SK-N-SH (cell line): Measurements from ENCODE around the gene CLASP2. TPM values are rescaled to one million over a fixed set of nuclear protein-coding genes. Genes with fewer than 3 reads are reported as not detected.

Source experiments
- CTCF ChIA-PET: fragments of 300-600, 350-600 bp; formaldehyde crosslinking; extraction: SDS; loops from one replicate; lab custom pipeline; 2021; lab: Yijun Ruan, JAX
- POLR2A ChIA-PET: fragments of 350-600 bp; sonication (Branson Sonifier 250); formaldehyde crosslinking; extraction: SDS; loops from one replicate; lab custom pipeline; 2020; ENCODE audit warnings: antibody characterized with exemption, inconsistent platforms; lab: Yijun Ruan, JAX
- DNase-seq: peaks from one replicate; pipeline ENCODE4 v3.0.0; 2012
- H2AFZ ChIP-seq: fragments of 200-600 bp; sonication (generic); 2 replicates; pipeline ENCODE4 v1.8.1; 2016; ENCODE audit warnings: antibody characterized with exemption, mild to moderate bottlenecking, low read depth
- H3F3A ChIP-seq: fragments of 200-600 bp; sonication (generic); replicated peaks from 2 replicates; pipeline ENCODE3; 2016; ENCODE audit warnings: antibody characterized with exemption, mild to moderate bottlenecking; ENCODE audit not compliant: insufficient read depth
- H3K27ac ChIP-seq, 2 experiments: fragments of 200-500 bp in 1 of 2; fragments of 200-600 bp in 1 of 2; sonication (Bioruptor generic) in 1 of 2; sonication (generic), shearing (Covaris generic) in 1 of 2; 2 replicates each; pipeline versions ENCODE4 v1.5.1 to v1.6.1; 2014 to 2016; ENCODE audit warnings: low read depth in 2 of 2, inconsistent platforms in 1 of 2, low read length in 1 of 2, mild to moderate bottlenecking in 1 of 2, mixed read lengths in 1 of 2
- H3K27me3 ChIP-seq: fragments of 200-600 bp; sonication (generic), shearing (Covaris generic); 2 replicates; pipeline ENCODE4 v1.6.1; 2016; ENCODE audit warnings: mixed run types; ENCODE audit not compliant: insufficient read depth
- H3K36me3 ChIP-seq, 2 experiments: fragments of 200-500 bp in 1 of 2; fragments of 200-600 bp in 1 of 2; sonication (Bioruptor generic) in 1 of 2; sonication (generic) in 1 of 2; replicated peaks in 1 of 2; 2 replicates each; pipeline versions ENCODE3 to v1.5.1; 2014 to 2016; ENCODE audit warnings: low read length in 1 of 2, mild to moderate bottlenecking in 1 of 2; ENCODE audit not compliant: insufficient read depth in 2 of 2, control insufficient read depth in 1 of 2
- H3K4me1 ChIP-seq, 2 experiments: fragments of 200-500 bp in 1 of 2; fragments of 200-600 bp in 1 of 2; sonication (Bioruptor generic) in 1 of 2; sonication (generic), shearing (Covaris generic) in 1 of 2; 2 replicates each; pipeline versions ENCODE4 v1.5.1 to v1.6.1; 2014 to 2016; ENCODE audit warnings: low read depth in 1 of 2, low read length in 1 of 2, mixed run types in 1 of 2; ENCODE audit not compliant: insufficient read depth in 2 of 2, control insufficient read depth in 1 of 2
- H3K4me2 ChIP-seq: fragments of 200-600 bp; sonication (generic), shearing (Covaris generic); 2 replicates; pipeline ENCODE4 v1.6.1; 2017; ENCODE audit warnings: mixed run types
- H3K4me3 ChIP-seq, 2 experiments: fragments of 200-500 bp in 1 of 2; fragments of 200-600 bp in 1 of 2; sonication (Bioruptor generic) in 1 of 2; sonication (generic), shearing (Covaris generic) in 1 of 2; 2 replicates each; pipeline versions ENCODE4 v1.5.1 to v1.8.1; 2014 to 2016; ENCODE audit warnings: low read depth in 2 of 2, inconsistent platforms in 1 of 2, low read length in 1 of 2, mild to moderate bottlenecking in 1 of 2, mixed read lengths in 1 of 2, moderate library complexity in 1 of 2
- H3K79me2 ChIP-seq: fragments of 200-600 bp; sonication (generic); 2 replicates; pipeline ENCODE4 v1.8.1; 2017; ENCODE audit warnings: mild to moderate bottlenecking; ENCODE audit not compliant: insufficient read depth
- H3K9ac ChIP-seq: fragments of 200-600 bp; sonication (generic); 2 replicates; pipeline ENCODE4 v1.6.1; 2017; ENCODE audit warnings: mixed run types
- H3K9me2 ChIP-seq: fragments of 200-600 bp; sonication (generic); 2 replicates; pipeline ENCODE4 v1.6.1; 2017; ENCODE audit warnings: mixed run types
- H3K9me3 ChIP-seq: fragments of 200-600 bp; sonication (generic); 2 replicates; pipeline ENCODE4 v1.6.1; 2017; ENCODE audit warnings: mixed run types, mild to moderate bottlenecking, moderate library complexity
- H4K20me1 ChIP-seq: fragments of 200-600 bp; sonication (generic); 2 replicates; pipeline ENCODE4 v1.6.1; 2017; ENCODE audit warnings: mild to moderate bottlenecking, mixed run types; ENCODE audit not compliant: insufficient read depth
- CHD2 ChIP-seq: fragments of 150-350 bp; IDR thresholded peaks from 2 replicates; pipeline ENCODE4 v1.6.1; 2018; ENCODE audit warnings: low read length; ENCODE audit not compliant: partially characterized antibody
- CTCF ChIP-seq: fragments of 200-600 bp; sonication (generic); IDR thresholded peaks from 2 replicates; pipeline ENCODE4 v1.6.1; 2017; ENCODE audit warnings: antibody characterized with exemption, mild to moderate bottlenecking, moderate library complexity
- GABPA ChIP-seq: IDR thresholded peaks from 2 replicates; pipeline ENCODE4 v1.4.0; 2012; ENCODE audit warnings: low read depth, mild to moderate bottlenecking
- GATA2 ChIP-seq: sonication (generic); formaldehyde crosslinking; IDR thresholded peaks from 2 replicates; pipeline ENCODE4 v1.5.0; 2020; ENCODE audit warnings: mild to moderate bottlenecking, missing genetic modification reagents
- NRF1 ChIP-seq: IDR thresholded peaks from 2 replicates; pipeline ENCODE4 v1.6.1; 2012; ENCODE audit warnings: low read depth, mild to moderate bottlenecking, low read length
- POLR2AphosphoS5 ChIP-seq: IDR thresholded peaks from 2 replicates; pipeline ENCODE4 v1.6.1; 2012; ENCODE audit warnings: low read depth, low read length
- RAD21 ChIP-seq: IDR thresholded peaks from 2 replicates; pipeline ENCODE4 v1.6.1; 2012; ENCODE audit warnings: mild to moderate bottlenecking, low read length
- RFX5 ChIP-seq: IDR thresholded peaks from 2 replicates; pipeline ENCODE4 v1.6.1; 2012; ENCODE audit warnings: mild to moderate bottlenecking, improper control_type of control experiment, low read length
- RXRA ChIP-seq: IDR thresholded peaks from 2 replicates; pipeline ENCODE4 v1.4.0; 2012; ENCODE audit warnings: low read depth, mild to moderate bottlenecking, borderline replicate concordance
- SMC3 ChIP-seq: IDR thresholded peaks from 2 replicates; pipeline ENCODE4 v1.6.1; 2012; ENCODE audit warnings: low read depth, low read length, improper control_type of control experiment
- TAF1 ChIP-seq: IDR thresholded peaks from 2 replicates; pipeline ENCODE4 v1.6.1; 2012; ENCODE audit warnings: low read depth, mild to moderate bottlenecking, low read length, moderate library complexity, borderline replicate concordance
- USF1 ChIP-seq: IDR thresholded peaks from 2 replicates; pipeline ENCODE4 v1.4.0; 2012; ENCODE audit warnings: low read depth, borderline replicate concordance
- USF2 ChIP-seq: fragments of 150-350 bp; IDR thresholded peaks from 2 replicates; pipeline ENCODE4 v1.6.1; 2017; ENCODE audit warnings: antibody characterized with exemption, low read length, low read depth, borderline replicate concordance
- YY1 ChIP-seq: IDR thresholded peaks from 2 replicates; pipeline ENCODE4 v1.4.0; 2012; ENCODE audit warnings: low read depth, mild to moderate bottlenecking
- ZBTB33 ChIP-seq: IDR thresholded peaks from 2 replicates; pipeline ENCODE4 v1.4.0; 2012; ENCODE audit warnings: low read depth, borderline replicate concordance
- WGBS: methylation state at CpG from one replicate; pipeline ENCODE4 v1.1.6; 2017; ENCODE audit warnings: low lambda C conversion rate; 5-methylcytosine and 5-hydroxymethylcytosine counted together
- polyA plus RNA-seq, 3 experiments: library from polyadenylated mRNA; depleted of rRNA; stranded (reverse); fragments of >200 nt; gene quantifications; 2 replicates each; pipeline ENCODE4 v1.2.3, GENCODE V29; 2012

CLASP2 gene
- polyA plus RNA-seq, 1 of the 3 experiments (the other 2 are of a cell fraction): 13.2 TPM

GRCh38 chr3:33642806-33643205 lies 75.2 kb downstream of the CLASP2 start:
- H3K79me2 ChIP-seq: peaks cover 15% of the 10 kb centered on the region
- no peaks in the 10 kb centered on the region for H3K9me3 ChIP-seq
- peaks cover 2 to 4% of the 10 kb centered on the region in 2 experiments; a peak in 3 of 4 replicates for H3K4me1 ChIP-seq
- no peaks in the 10 kb centered on the region for H3K27me3 ChIP-seq
- no peak for DNase-seq
- no peak overlapping the region for H3K4me3 ChIP-seq
- 82% methylated on average over 2 of the region's 2 CpGs for WGBS
- no peaks in the 10 kb centered on the region for H3K9me2 ChIP-seq
- no peak overlapping the region for H3K9ac ChIP-seq
- TF ChIP-seq GABPA (no peak), POLR2AphosphoS5 (no peak), NRF1 (no peak)
- TF ChIP-seq, all 33 proteins: peak for 0
- H2AFZ ChIP-seq: no peak overlapping the region
- H4K20me1 ChIP-seq: no peaks in the 10 kb centered on the region
- H3F3A ChIP-seq: peaks cover 14% of the 10 kb centered on the region
- peaks cover 16 to 18% of the 10 kb centered on the region in 2 experiments for H3K36me3 ChIP-seq
- ChIA-PET CTCF (interaction anchor here (0.6 to 3.9 kb wide), 8 partner anchors 16 to 144 kb away, joined by 3 to 9 read pairs (median 4); no protein-coding TSS in a partner anchor), POLR2A (no interaction called here)
- H3K27ac ChIP-seq: no peak overlapping the region
- no peak overlapping the region for H3K4me2 ChIP-seq

GRCh38 chr3:33639889-33640288 lies 78.2 kb downstream of the CLASP2 start:
- Histone ChIP-seq H2AFZ (no peak overlapping the region), H3K36me3 (peaks cover 18 to 26% of the 10 kb centered on the region in 2 experiments), H3K9ac (no peak overlapping the region), H4K20me1 (no peaks in the 10 kb centered on the region), H3F3A (peaks cover 18% of the 10 kb centered on the region), H3K9me2 (no peaks in the 10 kb centered on the region), H3K27me3 (no peaks in the 10 kb centered on the region), H3K4me3 (no peak overlapping the region), H3K27ac (no peak overlapping the region), H3K9me3 (no peaks in the 10 kb centered on the region), H3K79me2 (0 out of 2 replicates have a peak, but pooled peaks cover 4% of the 10 kb centered on the region), H3K4me2 (no peak overlapping the region), H3K4me1 (peaks cover 2 to 4% of the 10 kb centered on the region in 2 experiments; a peak in 3 of 4 replicates)
- TF ChIP-seq GATA2 (no peak), USF2 (no peak), TAF1 (no peak), YY1 (no peak), USF1 (no peak), ZBTB33 (no peak), SMC3 (no peak), CTCF (no peak), NRF1 (no peak), RAD21 (no peak), RXRA (no peak), GABPA (no peak), CHD2 (no peak), POLR2AphosphoS5 (no peak), RFX5 (no peak)
- WGBS: 95% methylated on average over 2 of the region's 2 CpGs
- ChIA-PET POLR2A (no interaction called here), CTCF (interaction anchor here (0.9 to 2.7 kb wide), 3 partner anchors 20 to 76 kb away, joined by 3 to 9 read pairs (median 3); no protein-coding TSS in a partner anchor)
- DNase-seq: no peak
